Thyroid gland (tissue), 4 donors: ENCODE results near the gene DUSP7. TPM values are rescaled to one million over a fixed set of nuclear protein-coding genes. Genes with fewer than 3 reads are reported as not detected.

Experiments used
- DNase-seq, 2 donors: peaks; one replicate each; pipeline ENCODE4 v3.0.0-alpha.2; 2019
- H3K27ac ChIP-seq, 3 donors: fragments of 200-600 bp; sonication (generic); 1 replicate in 2 of 3; 2 replicates in 1 of 3; pipeline ENCODE4 v1.5.1; 2016 to 2019; ENCODE audit warnings: mild to moderate bottlenecking in 1 of 3, moderate library complexity in 1 of 3
- H3K27me3 ChIP-seq: fragments of 200-600 bp; sonication (generic); one replicate; pipeline ENCODE4 v1.5.1; 2019
- H3K36me3 ChIP-seq, 2 donors: fragments of 200-600 bp; sonication (generic); one replicate each; pipeline ENCODE4 v1.5.1; 2016 to 2019
- H3K4me1 ChIP-seq, 2 donors: fragments of 200-600 bp; sonication (generic); one replicate each; pipeline ENCODE4 v1.5.1; 2017 to 2019
- H3K4me3 ChIP-seq, 3 donors: fragments of 200-600 bp; sonication (generic); replicated peaks in 1 of 3; 1 replicate in 2 of 3; 2 replicates in 1 of 3; pipeline ENCODE4 v1.5.1; 2016; ENCODE audit warnings: mild to moderate bottlenecking in 1 of 3
- H3K9me3 ChIP-seq: fragments of 200-600 bp; sonication (generic); one replicate; pipeline ENCODE4 v1.5.1; 2017
- CTCF ChIP-seq, 6 experiments: fragments of 200-600 bp in 3 of 6; fragments of 450-650 bp in 3 of 6; sonication (generic) in 3 of 6; IDR thresholded peaks; one replicate each; pipeline ENCODE4 v1.5.1; 2016 to 2019; ENCODE audit warnings: antibody characterized with exemption in 6 of 6, mild to moderate bottlenecking in 2 of 6, inconsistent platforms in 1 of 6, moderate library complexity in 1 of 6
- POLR2A ChIP-seq, 2 donors: fragments of 450-650 bp; IDR thresholded peaks; one replicate each; pipeline ENCODE4 v1.6.1; 2017; ENCODE audit warnings: antibody characterized with exemption in 2 of 2, mild to moderate bottlenecking in 2 of 2, moderate library complexity in 1 of 2
- WGBS, 2 donors: methylation state at CpG; one replicate each; pipeline ENCODE4 v1.1.5; 2017; 5-methylcytosine and 5-hydroxymethylcytosine counted together
- intact Hi-C: fragments of 100-400 bp; cut with DNase I; formaldehyde crosslinking; loops from one replicate; pipeline ENCODE4 v1.15.1; 2023
- total RNA-seq, 4 donors: library from RNA; depleted of rRNA; stranded (reverse); fragments of >200 nt; gene quantifications; one replicate each; pipeline ENCODE4 v1.2.3, GENCODE V29; 2016

DUSP7 gene
- total RNA-seq, 4 donors from 2014 or later: 6.9 to 10.6 (median 10.4) TPM

GRCh38 chr3:52053307-52054304 is 2.8 kb downstream of the DUSP7 start:
- no peak for DNase-seq
- Histone ChIP-seq H3K4me1 (peaks cover 31 to 53% of the 10 kb centered on the region in 2 donors), H3K27ac (peak overlapping the region; percentile 35 to 83 (median 65)), H3K4me3 (no peak overlapping the region), H3K36me3 (peaks cover 17 to 35% of the 10 kb centered on the region in 2 donors), H3K27me3 (no peaks in the 10 kb centered on the region), H3K9me3 (no peaks in the 10 kb centered on the region)
- 85 to 94% methylated on average over 24 to 31 of the region's 31 CpGs for WGBS, 2 donors
- peak in 1 of 6 experiments; percentile 11 for TF ChIP-seq CTCF (IDR thresholded peaks at IDR 0.05)
- no peak for TF ChIP-seq POLR2A (IDR thresholded peaks at IDR 0.05)
- intact Hi-C loops: loop anchor here (5.0 kb wide), 2 partner anchors 69 to 484 kb away; partner anchors contain the start of gene UQCC5

- TF ChIP-seq POLR2A (IDR thresholded peaks at IDR 0.05) (peak in 1 of 2 donors; percentile 17), CTCF (IDR thresholded peaks at IDR 0.05) (peak in 1 of 6 experiments; percentile 32)
- peak; percentile 62 to 67 for DNase-seq
- Histone ChIP-seq H3K4me3 (no peak overlapping the region), H3K27ac (peak overlapping the region; percentile 35 to 83 (median 65)), H3K27me3 (no peaks in the 10 kb centered on the region), H3K9me3 (no peaks in the 10 kb centered on the region), H3K4me1 (peaks cover 29 to 60% of the 10 kb centered on the region in 2 donors), H3K36me3 (peaks cover 17 to 35% of the 10 kb centered on the region in 2 donors)
- intact Hi-C loops: loop anchor here (5.0 kb wide), 2 partner anchors 69 to 484 kb away; partner anchors contain the start of gene UQCC5
- WGBS, 2 donors: 47% methylated on average over 10 of the region's 10 CpGs; no CpG with 5 or more reads in 1 of the 2 donors
Measured at GRCh38 chr3:52052831-52053306, 3.5 kb downstream of the DUSP7 start.

- intact Hi-C loops: loop anchor here (5.0 kb wide), 2 partner anchors 71 to 486 kb away; partner anchors contain the start of gene UQCC5
- Histone ChIP-seq H3K36me3 (peaks cover 17 to 35% of the 10 kb centered on the region in 2 donors), H3K4me1 (peaks cover 33 to 74% of the 10 kb centered on the region in 2 donors), H3K9me3 (no peaks in the 10 kb centered on the region), H3K27ac (peak overlapping the region in 2 of 3 donors; percentile 65 to 83), H3K27me3 (no peaks in the 10 kb centered on the region), H3K4me3 (no peak overlapping the region)
- 72 to 85% methylated on average over 5 to 8 of the region's 8 CpGs for WGBS, 2 donors
- TF ChIP-seq POLR2A (IDR thresholded peaks at IDR 0.05): no peak
- TF ChIP-seq CTCF (IDR thresholded peaks at IDR 0.05): no peak
- DNase-seq: no peak
Measured at GRCh38 chr3:52051444-52051843, 4.9 kb downstream of the DUSP7 start.

GRCh38 chr3:52050571-52050970 is 5.8 kb downstream of the DUSP7 start:
- Histone ChIP-seq H3K4me1 (peaks cover 31 to 78% of the 10 kb centered on the region in 2 donors), H3K27me3 (no peaks in the 10 kb centered on the region), H3K27ac (peak overlapping the region in 1 of 3 donors; percentile 2), H3K4me3 (no peak overlapping the region), H3K36me3 (peaks cover 17 to 35% of the 10 kb centered on the region in 2 donors), H3K9me3 (no peaks in the 10 kb centered on the region)
- TF ChIP-seq POLR2A (IDR thresholded peaks at IDR 0.05) (no peak), CTCF (IDR thresholded peaks at IDR 0.05) (no peak)
- intact Hi-C loops: loop anchor here (5.0 kb wide), 2 partner anchors 72 to 487 kb away; partner anchors contain the start of gene UQCC5
- DNase-seq: no peak
- WGBS, 2 donors: 94 to 96% methylated on average over 20 to 21 of the region's 21 CpGs
